GM18519 (cell line): ENCODE measurements around the gene FMNL1.
"Not testable (repeated sequence)": the region's sequence is repeated elsewhere in the genome, so short reads cannot be mapped to it uniquely, and the experiment has no call there.

Experiments
- ATAC-seq: cut with Tn5 transposase; IDR thresholded peaks from one replicate; pipeline ENCODE4 v1.9.1; 2021; ENCODE audit warnings: mild to moderate bottlenecking, moderate library complexity; ENCODE audit not compliant: unreplicated experiment, low FRiP score

Gene FMNL1

GRCh38 chr17:45221081-45222013 is at the start of gene FMNL1:
TSS of gene FMNL1 (plus strand) at chr17:45221885. CDS start at chr17:45222125, 240 bp downstream.
- no peak for ATAC-seq

GRCh38 chr17:45172232-45172540 is 49.5 kb upstream of the FMNL1 start:
- ATAC-seq, result no peak

GRCh38 chr17:45172541-45173286 is 49.0 kb upstream of the FMNL1 start:
- no peak for ATAC-seq

DNA sequence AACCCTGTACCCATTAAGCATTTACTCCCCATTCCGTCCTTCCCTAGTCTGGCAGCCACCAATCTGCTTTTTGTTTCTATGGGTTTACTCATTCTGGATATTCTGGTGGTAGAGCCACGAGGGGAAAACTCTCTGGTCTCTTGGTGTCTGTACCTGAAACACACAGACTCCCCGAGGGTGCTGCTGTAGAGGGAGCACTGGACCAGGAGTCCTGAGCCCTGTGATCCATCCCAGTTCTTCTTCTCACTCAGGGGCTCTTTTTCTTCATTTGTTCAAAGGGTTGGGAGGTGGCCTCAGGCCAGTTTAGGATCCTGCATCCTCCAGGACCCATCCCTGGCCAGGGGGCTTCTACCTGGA is 45.9 kb upstream of the FMNL1 start:
- ATAC-seq, result no peak

- ATAC-seq, result no peak
Measured at GRCh38 chr17:45177563-45177962, 44.1 kb upstream of the FMNL1 start.

GRCh38 chr17:45184144-45184543 is 37.5 kb upstream of the FMNL1 start:
- ATAC-seq, result no peak

GRCh38 chr17:45186801-45187354 is 34.8 kb upstream of the FMNL1 start:
- ATAC-seq, result no peak

DNA sequence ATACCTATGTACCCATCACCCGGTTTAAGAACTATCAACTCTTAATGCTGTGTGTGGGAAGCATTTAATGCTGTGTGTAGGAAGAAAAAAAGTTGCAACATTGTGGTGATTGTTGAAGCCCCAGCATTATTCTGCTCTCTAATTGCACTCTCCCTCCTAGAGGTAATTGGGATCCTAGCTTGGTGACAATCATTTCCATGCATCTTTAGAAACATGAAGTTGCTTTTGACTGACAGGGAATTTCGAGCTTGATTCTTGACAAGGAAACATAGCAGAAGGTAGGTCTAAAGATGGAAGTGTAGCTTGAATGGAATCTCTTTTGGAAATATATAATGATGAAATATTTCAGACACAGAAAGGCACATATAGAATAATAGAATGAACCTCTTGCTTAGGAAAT is 32.7 kb upstream of the FMNL1 start:
- ATAC-seq, result no peak

GRCh38 chr17:45190503-45191255 is 31.0 kb upstream of the FMNL1 start:
- ATAC-seq, result no peak

DNA sequence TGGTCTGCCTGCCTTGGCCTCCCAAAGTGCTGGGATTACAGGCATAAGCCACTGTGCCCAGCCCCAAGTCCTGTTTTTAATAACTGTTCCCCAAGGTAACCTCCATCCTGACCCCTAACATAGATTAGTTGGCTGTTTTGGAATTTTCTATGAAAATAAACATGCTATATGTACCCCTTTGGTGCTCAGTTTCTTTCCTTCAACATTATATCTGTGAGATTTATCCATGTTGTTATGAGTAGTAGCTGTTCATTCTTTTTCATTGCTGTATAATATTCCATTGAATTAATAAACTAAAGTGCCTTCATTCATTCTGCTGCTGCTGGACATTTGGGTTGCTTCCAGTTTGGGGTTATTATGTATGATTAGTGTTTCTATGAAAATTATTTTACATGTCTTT is 26.3 kb upstream of the FMNL1 start:
- ATAC-seq, result no peak

GRCh38 chr17:45197108-45197507 is 24.6 kb upstream of the FMNL1 start:
- ATAC-seq, result no peak

DNA sequence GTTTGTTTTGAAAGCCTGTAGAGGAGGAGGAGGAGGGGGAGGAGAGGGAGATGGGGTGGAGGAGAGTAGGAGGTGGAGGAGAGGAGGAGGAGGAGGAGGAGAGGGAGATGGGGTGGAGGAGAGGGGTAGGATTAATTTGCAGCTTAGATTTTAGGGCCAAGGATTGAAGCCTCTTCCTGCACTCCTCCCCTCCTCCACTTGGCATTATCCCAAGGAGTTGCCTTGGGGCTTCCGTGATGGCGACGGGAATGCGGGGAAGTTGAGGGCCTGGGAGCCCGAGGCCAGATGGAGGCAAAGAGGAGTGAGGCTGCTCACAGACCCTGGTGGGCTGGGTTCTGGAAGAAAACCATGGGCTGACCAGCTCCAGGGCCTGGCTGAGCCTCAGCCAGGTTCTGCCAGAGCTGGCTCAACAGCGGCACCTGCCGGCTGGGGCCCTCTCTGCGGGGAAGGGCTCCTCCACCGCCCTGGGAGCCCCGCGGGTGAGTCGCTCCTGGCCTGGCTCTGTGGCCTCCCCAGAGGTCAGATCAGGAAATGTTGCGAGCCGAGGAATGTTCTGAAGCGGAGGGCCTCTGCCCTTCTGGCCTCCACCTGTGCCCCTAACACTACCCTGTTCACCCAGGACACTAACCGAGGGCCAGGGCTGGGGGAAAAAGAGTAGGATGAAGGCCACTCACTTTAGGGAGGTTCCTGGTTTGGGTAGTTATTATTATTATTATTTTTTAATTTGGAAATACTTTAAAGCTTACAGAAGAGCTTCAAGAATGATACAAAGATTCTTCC is 23.9 kb upstream of the FMNL1 start:
- ATAC-seq, result no peak

DNA sequence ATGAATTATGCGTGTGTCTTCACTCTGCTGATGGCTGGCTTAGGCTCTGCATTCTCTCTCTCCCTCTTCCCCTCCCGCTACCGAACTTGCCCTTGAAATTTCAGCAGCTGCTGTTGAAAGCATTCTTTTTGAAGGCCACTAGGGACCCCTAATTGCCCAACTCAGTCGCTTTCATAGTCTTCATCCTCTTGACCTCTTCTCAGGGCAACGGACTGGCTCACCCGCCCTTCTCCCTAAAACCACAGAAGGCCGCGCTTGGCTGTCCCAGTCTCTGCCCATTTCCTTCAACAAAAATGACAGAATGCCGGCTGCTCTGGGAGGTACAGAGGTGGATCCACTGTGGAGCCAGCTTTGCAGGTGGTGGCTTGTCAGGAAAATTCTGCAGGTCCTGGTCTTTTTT is 21.0 kb upstream of the FMNL1 start:
- no peak for ATAC-seq

- ATAC-seq, result no peak
Measured at GRCh38 chr17:45201457-45201856, 20.2 kb upstream of the FMNL1 start.

DNA sequence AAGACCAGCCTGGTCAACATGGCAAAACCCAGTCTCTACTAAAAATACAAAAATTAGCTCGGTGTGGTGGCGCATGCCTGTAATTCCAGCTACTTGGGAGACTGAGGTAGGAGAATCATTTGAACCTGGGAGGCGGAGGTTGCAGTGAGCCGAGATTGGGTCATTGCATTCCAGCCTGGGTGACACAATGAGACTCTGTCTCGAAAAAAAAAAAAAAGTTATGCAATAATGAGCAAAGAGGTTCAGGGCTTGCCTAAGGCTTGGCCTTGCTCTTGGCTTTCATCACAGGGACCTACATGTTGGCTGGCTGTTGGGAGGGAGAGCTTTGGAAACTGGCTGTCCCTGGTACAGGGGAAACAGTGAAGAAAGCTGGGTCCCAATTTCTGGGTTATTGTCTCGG is 19.8 kb upstream of the FMNL1 start:
- not testable (repeated sequence) for ATAC-seq

DNA sequence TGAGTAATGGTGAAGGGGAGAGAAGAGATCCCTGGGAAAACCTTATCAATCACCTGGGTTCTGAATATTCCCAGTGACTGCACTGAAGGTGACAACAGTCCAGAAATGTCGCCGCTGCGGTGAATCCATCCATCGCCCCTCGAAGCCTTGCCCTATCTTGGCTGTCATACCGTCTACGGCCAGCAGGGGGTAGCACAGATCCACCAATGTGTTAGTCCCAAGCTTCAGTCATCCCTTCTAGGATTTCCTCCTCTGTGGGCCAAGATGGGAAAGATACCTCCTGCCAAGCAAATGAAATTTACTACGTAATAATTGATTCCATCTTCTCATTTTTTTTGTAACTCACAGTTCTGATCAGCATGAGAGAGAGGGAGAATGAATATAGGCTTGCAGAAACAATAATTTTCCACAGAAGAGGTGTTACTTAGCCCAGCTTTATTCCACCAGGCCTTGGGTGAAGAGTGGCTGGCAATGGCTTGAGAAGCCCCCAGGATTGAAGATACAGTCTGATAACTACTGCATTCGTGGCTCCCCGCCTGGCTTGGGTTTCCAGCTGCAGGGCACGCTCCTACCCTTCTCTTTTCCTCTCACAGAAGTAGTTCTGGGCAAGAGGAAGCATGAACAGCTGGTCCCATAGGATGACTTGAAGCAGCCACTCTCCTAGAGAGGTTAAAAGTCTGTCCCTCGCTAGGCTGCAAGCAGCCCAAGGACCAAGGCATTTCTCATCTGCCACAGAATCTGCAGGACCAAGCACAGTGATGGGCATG is 2.6 kb upstream of the FMNL1 start:
- no peak for ATAC-seq

- ATAC-seq, result no peak
Measured at GRCh38 chr17:45220079-45220478, 1.6 kb upstream of the FMNL1 start.

DNA sequence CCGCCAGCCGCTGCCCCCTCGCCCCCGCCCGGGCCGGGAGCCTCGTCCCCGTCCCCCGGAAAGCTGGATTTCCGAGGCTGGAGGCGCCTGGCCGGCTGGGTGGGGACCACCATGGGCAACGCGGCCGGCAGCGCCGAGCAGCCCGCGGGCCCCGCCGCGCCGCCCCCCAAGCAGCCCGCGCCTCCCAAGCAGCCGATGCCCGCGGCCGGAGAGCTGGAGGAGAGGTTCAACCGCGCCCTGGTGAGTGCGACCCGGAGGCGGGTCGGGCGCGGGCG is 266 bp downstream of the FMNL1 start:
- ATAC-seq, result no peak

DNA sequence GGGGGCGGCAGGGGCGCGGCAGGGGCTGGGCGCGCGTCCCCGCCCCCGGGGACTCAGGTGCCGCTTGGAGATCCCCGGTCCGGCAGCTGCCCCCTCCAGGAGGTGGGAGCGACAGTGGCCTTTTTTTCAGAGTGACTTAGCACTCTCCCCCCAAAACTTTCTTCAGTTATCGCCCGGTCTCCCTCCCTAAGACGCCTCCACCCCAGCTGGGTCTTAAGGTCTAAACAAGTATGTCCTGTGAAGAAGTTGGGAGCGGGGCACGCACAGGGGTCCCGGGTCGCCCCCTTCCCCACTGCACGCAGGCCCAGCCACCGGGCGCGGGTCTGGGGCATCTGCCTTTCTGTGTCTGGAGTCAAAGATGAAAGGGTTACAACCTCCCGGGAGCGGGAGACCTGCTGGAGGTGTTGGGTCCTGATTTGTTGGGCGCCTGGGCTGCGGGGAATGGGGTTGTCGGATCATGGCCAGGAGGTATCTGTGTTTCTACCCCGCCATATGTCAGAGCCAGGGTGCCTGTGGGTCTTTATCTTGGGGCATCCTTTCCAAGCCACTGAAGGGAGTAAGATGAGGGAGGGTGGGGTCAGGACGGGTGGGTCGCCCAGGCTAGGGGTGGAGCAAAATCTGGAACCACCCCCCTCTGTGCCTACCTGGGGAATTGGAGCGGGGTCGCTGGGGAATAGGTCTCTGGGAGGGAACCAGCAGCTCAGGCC is 757 bp downstream of the FMNL1 start:
- ATAC-seq, result no peak
